IMR-90 (cell line): Measurements from ENCODE around the gene ISCA1. TPM values are rescaled to one million over a fixed set of nuclear protein-coding genes. Genes with fewer than 3 reads are reported as not detected.

Experiments used
- ATAC-seq: fragments of 200-7000 bp; cut with Tn5 transposase; 2 replicates; pipeline ENCODE4 v1.9.1; 2020; ENCODE audit warnings: low read depth, mild to moderate bottlenecking, moderate library complexity
- BruUV-seq: library from RNA; stranded (reverse); fragments of 400-500 nt; replicated peaks from 2 replicates; lab custom pipeline; 2021; lab: Mats Ljungman, UMichigan
- CTCF ChIA-PET: fragments of 300-600 bp; formaldehyde crosslinking; extraction: SDS; loops from one replicate; lab custom pipeline; 2021; ENCODE audit warnings: antibody characterized with exemption; lab: Yijun Ruan, JAX
- POLR2A ChIA-PET: fragments of 300-600 bp; sonication (Branson Sonifier 250); formaldehyde crosslinking; loops from one replicate; lab custom pipeline; 2022; ENCODE audit warnings: antibody characterized with exemption; ENCODE audit not compliant: unreplicated experiment; lab: Charles Lee
- DNase-seq: peaks from one replicate; pipeline ENCODE4 v3.0.0; 2013
- H2AFZ ChIP-seq: replicated peaks from 2 replicates; pipeline ENCODE3; 2013; ENCODE audit warnings: low read length, mild to moderate bottlenecking; ENCODE audit not compliant: poor library complexity
- H2AK5ac ChIP-seq: 2 replicates; pipeline ENCODE4 v1.6.1; 2013; ENCODE audit warnings: low read depth, low read length, inconsistent platforms
- H2AK9ac ChIP-seq: replicated peaks from 2 replicates; pipeline ENCODE3; 2013; ENCODE audit warnings: mild to moderate bottlenecking, low read depth, low read length, moderate library complexity; ENCODE audit not compliant: poor library complexity
- H2BK120ac ChIP-seq: 2 replicates; pipeline ENCODE4 v1.6.1; 2013; ENCODE audit warnings: low read depth, low read length, inconsistent platforms
- H2BK15ac ChIP-seq: 3 replicates; pipeline ENCODE4 v1.6.1; 2013; ENCODE audit warnings: low read depth, low read length, inconsistent platforms
- H2BK20ac ChIP-seq: 2 replicates; pipeline ENCODE4 v1.6.1; 2013; ENCODE audit warnings: low read depth, mild to moderate bottlenecking, inconsistent platforms, low read length, moderate library complexity
- H2BK5ac ChIP-seq: 2 replicates; pipeline ENCODE4 v1.6.1; 2013; ENCODE audit warnings: mild to moderate bottlenecking, low read depth, low read length, inconsistent platforms; ENCODE audit not compliant: poor library complexity, severe bottlenecking
- H3K14ac ChIP-seq: replicated peaks from 2 replicates; pipeline ENCODE4 v1.6.1; 2013; ENCODE audit warnings: low read depth, low read length, inconsistent platforms
- H3K18ac ChIP-seq: 2 replicates; pipeline ENCODE4 v1.6.1; 2013; ENCODE audit warnings: low read depth, low read length, control low read depth
- H3K23ac ChIP-seq: 2 replicates; pipeline ENCODE4 v1.6.1; 2013; ENCODE audit warnings: low read depth, low read length, inconsistent platforms
- H3K27ac ChIP-seq: 2 replicates; pipeline ENCODE4 v1.5.1; 2013; ENCODE audit warnings: mild to moderate bottlenecking, control low read depth, low read length; ENCODE audit not compliant: insufficient read depth
- H3K27me3 ChIP-seq: 2 replicates; pipeline ENCODE4 v1.6.1; 2013; ENCODE audit warnings: low read length; ENCODE audit not compliant: control insufficient read depth, insufficient read depth
- H3K36me3 ChIP-seq: 2 replicates; pipeline ENCODE4 v1.6.1; 2013; ENCODE audit warnings: low read length, mixed read lengths; ENCODE audit not compliant: control insufficient read depth, insufficient read depth
- H3K4ac ChIP-seq: 2 replicates; pipeline ENCODE4 v1.6.1; 2013; ENCODE audit warnings: low read depth, low read length, inconsistent platforms
- H3K4me1 ChIP-seq: 2 replicates; pipeline ENCODE4 v1.6.1; 2013; ENCODE audit warnings: low read length, mixed read lengths; ENCODE audit not compliant: control insufficient read depth, insufficient read depth
- H3K4me2 ChIP-seq: 2 replicates; pipeline ENCODE4 v1.6.1; 2013; ENCODE audit warnings: low read depth, mild to moderate bottlenecking, control low read depth, low read length, moderate library complexity
- H3K4me3 ChIP-seq: 2 replicates; pipeline ENCODE4 v1.5.1; 2013; ENCODE audit warnings: low read depth, mild to moderate bottlenecking, control low read depth, low read length, moderate library complexity; ENCODE audit not compliant: insufficient read depth
- H3K56ac ChIP-seq: 2 replicates; pipeline ENCODE4 v1.6.1; 2013; ENCODE audit warnings: low read length, inconsistent platforms; ENCODE audit not compliant: insufficient read depth; ENCODE audit errors: extremely low read depth
- H3K79me1 ChIP-seq, 2 experiments: 2 replicates each; pipeline ENCODE4 v1.6.1; 2013; ENCODE audit warnings: low read length in 2 of 2, inconsistent platforms in 1 of 2, low read depth in 1 of 2
- H3K9ac ChIP-seq: 2 replicates; pipeline ENCODE4 v1.6.1; 2013; ENCODE audit warnings: low read depth, low read length, control low read depth
- H3K9me1 ChIP-seq: 2 replicates; pipeline ENCODE4 v1.6.1; 2013; ENCODE audit warnings: low read length, inconsistent platforms; ENCODE audit not compliant: insufficient read depth
- H3K9me3 ChIP-seq: 2 replicates; pipeline ENCODE4 v1.6.1; 2013; ENCODE audit warnings: low read length; ENCODE audit not compliant: control insufficient read depth, insufficient read depth
- H4K20me1 ChIP-seq: 2 replicates; pipeline ENCODE4 v1.6.1; 2013; ENCODE audit warnings: low read length, inconsistent platforms; ENCODE audit not compliant: insufficient read depth
- H4K5ac ChIP-seq: 2 replicates; pipeline ENCODE4 v1.6.1; 2013; ENCODE audit warnings: mild to moderate bottlenecking, low read depth, low read length, control low read depth
- H4K8ac ChIP-seq, 2 experiments: 2 replicates each; pipeline ENCODE4 v1.6.1; 2013; ENCODE audit warnings: low read depth in 2 of 2, low read length in 2 of 2, control low read depth in 1 of 2, inconsistent platforms in 1 of 2
- H4K91ac ChIP-seq: 2 replicates; pipeline ENCODE4 v1.6.1; 2013; ENCODE audit warnings: low read depth, low read length, inconsistent platforms; ENCODE audit not compliant: insufficient read depth
- CEBPB ChIP-seq: IDR thresholded peaks from 2 replicates; pipeline ENCODE4 v1.6.1; 2012; ENCODE audit warnings: low read depth, low read length, improper control_type of control experiment
- SMC3 ChIP-seq: fragments of 150-350 bp; IDR thresholded peaks from 2 replicates; pipeline ENCODE4 v1.6.1; 2016; ENCODE audit warnings: low read depth, mild to moderate bottlenecking, antibody characterized with exemption, low read length, moderate library complexity
- USF2 ChIP-seq: fragments of 150-350 bp; IDR thresholded peaks from 2 replicates; pipeline ENCODE4 v1.6.1; 2017; ENCODE audit warnings: mild to moderate bottlenecking, antibody characterized with exemption, low read length, low read depth
- WGBS, 2 experiments: methylation state at CpG; one replicate each; pipeline versions ENCODE4 v1.1.5 to v1.1.7; 2013; ENCODE audit warnings: missing lambda C conversion rate in 2 of 2; ENCODE audit not compliant: insufficient read length in 1 of 2; ENCODE audit errors: extremely low coverage in 2 of 2; 5-methylcytosine and 5-hydroxymethylcytosine counted together
- dilution Hi-C: fragments of 300-500 bp; cut with HindIII; formaldehyde crosslinking; loops from one replicate; pipeline ENCODE4 v1.14.3; 2018; ENCODE audit warnings: low sequenced_read_pairs; ENCODE audit not compliant: unreplicated experiment
- in situ Hi-C: fragments of 300-500 bp; cut with MboI; formaldehyde crosslinking; loops from 3 replicates; pipeline ENCODE4 v1.14.3; 2019; ENCODE audit warnings: low sequenced_read_pairs, inconsistent platforms, mixed read lengths
- intact Hi-C: fragments of 100-400 bp; cut with micrococcal nuclease; formaldehyde crosslinking; loops from 2 replicates; pipeline ENCODE4 v1.10.0; 2022
- polyA plus RNA-seq, 3 experiments: library from polyadenylated mRNA; depleted of rRNA; stranded (reverse); fragments of >200 nt; gene quantifications; 2 replicates each; pipeline ENCODE4 v1.2.3, GENCODE V29; 2012; ENCODE audit warnings: low replicate concordance in 1 of 3
- total RNA-seq: library from RNA; depleted of rRNA; stranded (reverse); fragments of >200 nt; gene quantifications from 2 replicates; pipeline ENCODE4 v1.2.3, GENCODE V29; 2012

Gene ISCA1
- total and polyA plus RNA-seq, 2 of the 4 experiments (the other 2 are of a cell fraction): 14.7 to 15.1 TPM

- no CpG with 5 or more reads among the region's 3 CpGs for WGBS, 2 experiments
- POLR2A ChIA-PET: no interaction called here
Observed at GRCh38 chr9:86253577-86253976, 28.8 kb downstream of the ISCA1 start.

More at GRCh38 chr9:86253577-86253976, 28.8 kb downstream of the ISCA1 start:
- H2BK120ac ChIP-seq: no peak overlapping the region
- H3K9me3 ChIP-seq: no peaks in the 10 kb centered on the region
- H4K5ac ChIP-seq: no peak overlapping the region
- no peak overlapping the region for H3K18ac ChIP-seq
- no peak for ATAC-seq
- no peak overlapping the region for H3K4me3 ChIP-seq
- no peak overlapping the region for H3K4me2 ChIP-seq
- H3K79me1 ChIP-seq: no peaks in the 10 kb centered on the region
- in situ Hi-C loops: no loop called here
- no peak overlapping the region for H3K9ac ChIP-seq
- no peak overlapping the region for H3K4ac ChIP-seq
- H2AK9ac ChIP-seq: no peak overlapping the region
- H3K27ac ChIP-seq: no peak overlapping the region
- intact Hi-C loops: no loop called here
- DNase-seq: no peak
- no peak overlapping the region for H3K23ac ChIP-seq
- H4K91ac ChIP-seq: no peak overlapping the region
- H2AFZ ChIP-seq: no peak overlapping the region
- no peaks in the 10 kb centered on the region for H3K9me1 ChIP-seq
- dilution Hi-C loops: no loop called here
- no peak for TF ChIP-seq SMC3
- no peak for TF ChIP-seq CEBPB
- no peak for TF ChIP-seq USF2
- H3K36me3 ChIP-seq: no peaks in the 10 kb centered on the region
- H3K27me3 ChIP-seq: no peaks in the 10 kb centered on the region
- H3K4me1 ChIP-seq: no peaks in the 10 kb centered on the region
- no peak overlapping the region for H3K14ac ChIP-seq
- H3K56ac ChIP-seq: no peak overlapping the region
- H2BK20ac ChIP-seq: no peak overlapping the region
- no peak overlapping the region for H2BK15ac ChIP-seq
- H4K20me1 ChIP-seq: no peaks in the 10 kb centered on the region
- no peak overlapping the region for H4K8ac ChIP-seq
- no peak overlapping the region for H2AK5ac ChIP-seq
- CTCF ChIA-PET: no interaction called here
- no TSS peak for BruUV-seq
- no peak overlapping the region for H2BK5ac ChIP-seq
